Stimulated activated naive B cell treated with anti-CD40 and anti-IgM and Interleukin-4, amounts not matched to agents 10 μg/mL and 1 μg/mL and 100 μg/mL, for 72 hours (primary cell): ENCODE results near the gene PLA2G3.
"Not testable (repeated sequence)": the region's sequence is repeated elsewhere in the genome, so short reads cannot be mapped to it uniquely, and the experiment has no call there.

ENCODE experiments used
- ATAC-seq, 2 donors: fragments of 150-1000 bp; cut with Tn5 transposase; replicated peaks; 2 replicates each; pipeline ENCODE4 v1.10.0; 2021; ENCODE audit warnings: moderate library complexity in 1 of 2
- DNase-seq: peaks from one replicate; pipeline ENCODE4 v3.0.0; 2021
- H3K27ac Mint-ChIP-seq: one replicate; pipeline ENCODE4 v1.8.0; 2022; ENCODE audit warnings: mild to moderate bottlenecking, mixed read lengths
- H3K27me3 Mint-ChIP-seq, 2 donors: one replicate each; pipeline ENCODE4 v1.8.0; 2022; ENCODE audit warnings: mixed read lengths in 2 of 2
- H3K36me3 Mint-ChIP-seq, 2 donors: one replicate each; pipeline ENCODE4 v1.8.0; 2022; ENCODE audit warnings: mixed read lengths in 2 of 2, mild to moderate bottlenecking in 1 of 2
- H3K4me1 Mint-ChIP-seq, 2 donors: one replicate each; pipeline ENCODE4 v1.8.0; 2022; ENCODE audit warnings: mixed read lengths in 2 of 2, mild to moderate bottlenecking in 1 of 2
- H3K4me3 Mint-ChIP-seq, 2 donors: one replicate each; pipeline ENCODE4 v1.8.0; 2022; ENCODE audit warnings: mild to moderate bottlenecking in 2 of 2, mixed read lengths in 2 of 2, moderate library complexity in 1 of 2
- H3K9me3 Mint-ChIP-seq, 2 donors: one replicate each; pipeline ENCODE4 v1.8.0; 2022; ENCODE audit warnings: mixed read lengths in 2 of 2, mild to moderate bottlenecking in 1 of 2

The PLA2G3 gene, protein sequence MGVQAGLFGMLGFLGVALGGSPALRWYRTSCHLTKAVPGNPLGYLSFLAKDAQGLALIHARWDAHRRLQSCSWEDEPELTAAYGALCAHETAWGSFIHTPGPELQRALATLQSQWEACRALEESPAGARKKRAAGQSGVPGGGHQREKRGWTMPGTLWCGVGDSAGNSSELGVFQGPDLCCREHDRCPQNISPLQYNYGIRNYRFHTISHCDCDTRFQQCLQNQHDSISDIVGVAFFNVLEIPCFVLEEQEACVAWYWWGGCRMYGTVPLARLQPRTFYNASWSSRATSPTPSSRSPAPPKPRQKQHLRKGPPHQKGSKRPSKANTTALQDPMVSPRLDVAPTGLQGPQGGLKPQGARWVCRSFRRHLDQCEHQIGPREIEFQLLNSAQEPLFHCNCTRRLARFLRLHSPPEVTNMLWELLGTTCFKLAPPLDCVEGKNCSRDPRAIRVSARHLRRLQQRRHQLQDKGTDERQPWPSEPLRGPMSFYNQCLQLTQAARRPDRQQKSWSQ

GRCh38 chr22:31139866-31140716 lies at the start of gene PLA2G3:
TSS of gene PLA2G3 (minus strand) at chr22:31140508. CDS start at chr22:31140354, 154 bp downstream.
- Mint-ChIP-seq H3K9me3 (peaks cover 0 to 6% of the 10 kb centered on the region in 2 donors), H3K27ac (no peak within 1 kb of the TSS), H3K4me3 (no peak within 1 kb of the TSS), H3K36me3 (peaks cover 0 to 1% of the 10 kb centered on the region in 2 donors), H3K4me1 (no peaks in the 10 kb centered on the region), H3K27me3 (peaks cover 26 to 36% of the 10 kb centered on the region in 2 donors)
- ATAC-seq: no peak
- no peak for DNase-seq

DNA sequence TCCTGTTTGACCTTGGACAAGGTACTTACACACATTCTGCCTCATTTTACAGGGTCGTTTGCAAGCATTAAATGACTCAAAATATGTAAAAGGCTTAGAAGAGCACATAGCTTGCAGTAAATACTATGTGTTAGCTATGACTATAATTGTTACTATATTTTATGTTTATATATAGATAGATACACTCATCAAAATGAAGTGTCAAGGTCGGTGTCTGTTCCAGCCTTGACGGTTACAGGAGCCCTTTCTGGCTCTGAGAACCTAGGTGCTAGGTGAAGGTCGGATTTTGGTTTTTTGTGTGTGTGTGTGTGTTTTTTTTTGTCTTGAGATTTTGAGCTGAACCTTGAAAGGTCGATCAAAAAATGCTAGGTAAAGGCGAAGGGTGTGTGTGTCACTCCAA lies 47.3 kb upstream of the PLA2G3 start:
- Mint-ChIP-seq H3K4me1 (no peaks in the 10 kb centered on the region), H3K27ac (no peak overlapping the region), H3K36me3 (peaks cover 16 to 46% of the 10 kb centered on the region in 2 donors), H3K4me3 (no peak overlapping the region), H3K27me3 (no peaks in the 10 kb centered on the region), H3K9me3 (no peaks in the 10 kb centered on the region)
- DNase-seq (no peak), ATAC-seq (no peak)

GRCh38 chr22:31185056-31185455 lies 44.7 kb upstream of the PLA2G3 start:
- H3K4me1 Mint-ChIP-seq: no peaks in the 10 kb centered on the region
- no peak for ATAC-seq
- DNase-seq: no peak
- H3K27me3 Mint-ChIP-seq: no peaks in the 10 kb centered on the region
- H3K9me3 Mint-ChIP-seq: peaks cover 0 to 2% of the 10 kb centered on the region in 2 donors
- no peak overlapping the region for H3K4me3 Mint-ChIP-seq
- no peak overlapping the region for H3K27ac Mint-ChIP-seq
- peaks cover 22 to 46% of the 10 kb centered on the region in 2 donors for H3K36me3 Mint-ChIP-seq

- H3K27ac Mint-ChIP-seq: no peak overlapping the region
- no peaks in the 10 kb centered on the region for H3K27me3 Mint-ChIP-seq
- DNase-seq (no peak), ATAC-seq (no peak)
- H3K4me1 Mint-ChIP-seq: peaks cover 4% of the 10 kb centered on the region in 2 donors
- H3K9me3 Mint-ChIP-seq: peaks cover 0 to 2% of the 10 kb centered on the region in 2 donors
- no peak overlapping the region for H3K4me3 Mint-ChIP-seq
- peaks cover 22 to 50% of the 10 kb centered on the region in 2 donors for H3K36me3 Mint-ChIP-seq
These were observed 43.7 kb upstream of the PLA2G3 start for GRCh38 chr22:31184015-31184414.

DNA sequence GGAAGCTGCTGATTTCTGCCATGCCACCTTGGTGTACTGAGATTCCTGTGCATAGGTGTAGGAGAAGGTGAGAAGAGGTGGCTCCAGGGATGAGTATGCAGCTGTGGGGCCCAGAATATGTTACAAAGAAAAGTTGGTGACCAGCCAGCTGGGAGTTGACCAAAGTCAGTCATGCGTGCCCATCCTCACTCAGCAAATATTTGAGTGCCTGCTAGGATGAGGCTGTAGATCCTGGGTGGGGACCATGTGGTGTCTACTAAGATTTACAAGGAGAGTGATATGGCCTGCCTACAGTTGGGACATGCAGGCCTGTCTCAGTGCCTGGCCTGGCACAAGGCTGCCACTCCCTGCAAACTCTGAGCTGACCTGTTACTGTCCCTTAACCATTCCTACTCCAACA lies 39.0 kb upstream of the PLA2G3 start:
- DNase-seq (no peak), ATAC-seq (no peak)
- H3K4me1 Mint-ChIP-seq: peaks cover 9 to 15% of the 10 kb centered on the region in 2 donors
- H3K36me3 Mint-ChIP-seq: peaks cover 23 to 30% of the 10 kb centered on the region in 2 donors
- no peak overlapping the region for H3K4me3 Mint-ChIP-seq
- H3K9me3 Mint-ChIP-seq: peaks cover 0 to 2% of the 10 kb centered on the region in 2 donors
- no peaks in the 10 kb centered on the region for H3K27me3 Mint-ChIP-seq
- H3K27ac Mint-ChIP-seq: no peak overlapping the region

DNA sequence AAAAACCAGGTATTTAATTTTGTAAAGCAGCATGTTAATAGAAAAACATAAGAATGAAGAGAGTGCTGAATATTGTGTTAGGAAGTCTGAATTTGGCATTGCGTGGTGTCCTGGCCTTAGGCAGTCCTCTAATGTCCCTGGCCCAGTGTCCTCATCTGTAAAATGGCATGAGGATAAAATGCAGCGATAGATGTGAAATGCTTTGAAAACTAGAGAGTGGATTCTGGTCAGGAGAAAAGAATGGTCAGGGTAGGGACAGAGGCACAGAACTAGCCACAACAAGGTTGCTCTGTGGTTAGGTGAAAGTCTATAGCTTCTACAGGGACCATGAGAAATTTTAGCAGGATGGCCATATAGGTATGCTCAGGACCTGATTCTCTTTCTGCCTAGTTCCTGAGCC lies 38.6 kb upstream of the PLA2G3 start:
- H3K4me1 Mint-ChIP-seq: peaks cover 10 to 18% of the 10 kb centered on the region in 2 donors
- H3K4me3 Mint-ChIP-seq: no peak overlapping the region
- DNase-seq (no peak), ATAC-seq (no peak)
- H3K27ac Mint-ChIP-seq: no peak overlapping the region
- peaks cover 0 to 2% of the 10 kb centered on the region in 2 donors for H3K9me3 Mint-ChIP-seq
- no peaks in the 10 kb centered on the region for H3K27me3 Mint-ChIP-seq
- H3K36me3 Mint-ChIP-seq: peaks cover 19 to 30% of the 10 kb centered on the region in 2 donors

GRCh38 chr22:31177420-31178162 lies 37.3 kb upstream of the PLA2G3 start:
- DNase-seq (no peak), ATAC-seq (no peak)
- Mint-ChIP-seq H3K4me3 (no peak overlapping the region), H3K36me3 (peaks cover 18 to 35% of the 10 kb centered on the region in 2 donors), H3K27me3 (no peaks in the 10 kb centered on the region), H3K9me3 (peaks cover 0 to 2% of the 10 kb centered on the region in 2 donors), H3K4me1 (peaks cover 16 to 30% of the 10 kb centered on the region in 2 donors), H3K27ac (no peak overlapping the region)

DNA sequence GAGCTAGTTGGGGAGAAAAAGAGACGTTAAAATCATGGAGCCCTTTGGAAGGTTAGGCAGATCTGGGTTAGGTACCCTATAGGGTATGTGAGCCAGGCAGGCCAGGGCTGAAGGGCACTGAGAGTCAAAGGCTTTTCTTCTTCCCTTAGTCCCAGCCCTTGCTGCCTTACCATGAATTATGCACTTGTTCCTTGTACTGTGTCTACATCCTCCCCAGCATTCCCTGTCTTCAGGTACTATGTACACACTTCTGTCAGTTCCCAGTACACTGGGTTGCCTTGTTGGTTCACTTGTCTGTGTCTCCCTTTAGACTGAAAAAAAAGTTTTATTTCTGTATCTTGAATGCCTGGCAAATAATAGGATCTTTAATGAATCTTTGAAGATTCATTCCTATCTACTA lies 36.6 kb upstream of the PLA2G3 start:
- Mint-ChIP-seq H3K4me1 (peaks cover 16 to 30% of the 10 kb centered on the region in 2 donors), H3K4me3 (no peak overlapping the region), H3K9me3 (peaks cover 0 to 2% of the 10 kb centered on the region in 2 donors), H3K27me3 (no peaks in the 10 kb centered on the region), H3K36me3 (peaks cover 15 to 31% of the 10 kb centered on the region in 2 donors), H3K27ac (no peak overlapping the region)
- DNase-seq (no peak), ATAC-seq (no peak)

DNA sequence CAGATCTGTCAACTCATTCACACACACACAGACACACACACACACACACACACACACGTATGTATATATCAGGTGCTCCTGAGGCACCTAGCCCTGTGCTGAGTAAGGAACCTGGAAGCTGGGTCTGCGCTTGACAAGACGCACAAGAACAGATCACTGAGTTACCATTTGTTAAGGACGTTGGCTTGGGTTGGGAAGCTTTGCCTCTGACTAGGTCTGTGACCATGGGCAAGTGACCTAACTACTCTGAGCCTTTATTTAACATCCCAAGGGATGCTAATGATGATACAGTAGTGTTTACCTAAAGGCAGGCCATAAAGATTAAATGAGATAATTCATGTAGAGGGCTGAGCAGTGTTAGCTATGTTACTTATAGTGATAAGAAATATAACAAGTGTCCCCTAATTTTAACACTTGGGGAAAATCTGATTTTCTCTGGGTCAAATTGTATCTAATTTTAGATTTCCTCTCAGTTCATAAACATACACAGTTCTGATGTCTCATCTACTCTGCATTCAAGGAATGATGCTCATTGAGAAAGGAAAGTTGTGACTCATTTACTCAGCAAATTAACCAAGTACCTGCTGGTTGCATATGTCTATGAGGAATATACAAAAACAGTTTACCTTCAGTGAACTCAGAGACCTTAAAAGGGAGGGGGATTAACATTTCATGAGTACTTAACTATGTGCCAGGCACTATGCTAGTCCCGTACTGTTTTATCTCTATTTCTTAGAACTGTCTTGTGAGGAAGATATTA lies 33.3 kb upstream of the PLA2G3 start:
- no peak overlapping the region for H3K27ac Mint-ChIP-seq
- no peaks in the 10 kb centered on the region for H3K27me3 Mint-ChIP-seq
- no peak overlapping the region for H3K4me3 Mint-ChIP-seq
- DNase-seq (no peak), ATAC-seq (peak in 1 of 2 donors; percentile 65)
- H3K9me3 Mint-ChIP-seq: no peaks in the 10 kb centered on the region
- peaks cover 14 to 19% of the 10 kb centered on the region in 2 donors for H3K36me3 Mint-ChIP-seq
- peaks cover 13 to 29% of the 10 kb centered on the region in 2 donors for H3K4me1 Mint-ChIP-seq

GRCh38 chr22:31171734-31172133 lies 31.4 kb upstream of the PLA2G3 start:
- H3K4me3 Mint-ChIP-seq, H3K27me3 Mint-ChIP-seq, DNase-seq, H3K27ac Mint-ChIP-seq, ATAC-seq, H3K9me3 Mint-ChIP-seq: not testable (repeated sequence)
- H3K36me3 Mint-ChIP-seq: peaks cover 15 to 25% of the 10 kb centered on the region in 2 donors
- peaks cover 14 to 32% of the 10 kb centered on the region in 2 donors for H3K4me1 Mint-ChIP-seq

DNA sequence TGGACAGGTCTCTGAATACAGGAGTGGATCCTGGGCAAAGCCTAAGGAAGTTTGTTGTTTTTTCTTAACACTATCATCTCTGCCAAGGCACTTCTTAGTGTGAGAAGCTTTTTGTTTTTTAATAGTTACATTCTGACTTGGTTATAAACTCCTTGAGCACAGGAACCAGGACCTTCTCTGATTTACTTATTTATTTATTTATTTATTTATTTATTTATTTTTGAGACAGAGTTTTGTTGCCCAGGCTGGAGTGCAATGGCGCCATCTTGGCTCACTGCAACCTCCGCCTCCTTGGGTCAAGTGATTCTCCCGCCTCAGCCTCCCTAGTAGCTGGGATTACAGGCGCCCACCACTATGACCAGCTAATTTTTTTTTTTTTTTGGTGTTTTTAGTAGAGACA lies 30.7 kb upstream of the PLA2G3 start:
- Mint-ChIP-seq H3K9me3 (no peaks in the 10 kb centered on the region), H3K27ac (no peak overlapping the region), H3K27me3 (no peaks in the 10 kb centered on the region), H3K4me1 (peaks cover 17 to 40% of the 10 kb centered on the region in 2 donors), H3K4me3 (no peak overlapping the region), H3K36me3 (peaks cover 17 to 32% of the 10 kb centered on the region in 2 donors)
- no peak for ATAC-seq
- no peak for DNase-seq

GRCh38 chr22:31162015-31162765 lies 21.9 kb upstream of the PLA2G3 start:
- H3K9me3 Mint-ChIP-seq: no peaks in the 10 kb centered on the region
- H3K4me1 Mint-ChIP-seq: peaks cover 23 to 38% of the 10 kb centered on the region in 2 donors
- no peak overlapping the region for H3K27ac Mint-ChIP-seq
- H3K4me3 Mint-ChIP-seq: no peak overlapping the region
- no peaks in the 10 kb centered on the region for H3K27me3 Mint-ChIP-seq
- DNase-seq (no peak), ATAC-seq (no peak)
- peaks cover 18 to 20% of the 10 kb centered on the region in 2 donors for H3K36me3 Mint-ChIP-seq

DNA sequence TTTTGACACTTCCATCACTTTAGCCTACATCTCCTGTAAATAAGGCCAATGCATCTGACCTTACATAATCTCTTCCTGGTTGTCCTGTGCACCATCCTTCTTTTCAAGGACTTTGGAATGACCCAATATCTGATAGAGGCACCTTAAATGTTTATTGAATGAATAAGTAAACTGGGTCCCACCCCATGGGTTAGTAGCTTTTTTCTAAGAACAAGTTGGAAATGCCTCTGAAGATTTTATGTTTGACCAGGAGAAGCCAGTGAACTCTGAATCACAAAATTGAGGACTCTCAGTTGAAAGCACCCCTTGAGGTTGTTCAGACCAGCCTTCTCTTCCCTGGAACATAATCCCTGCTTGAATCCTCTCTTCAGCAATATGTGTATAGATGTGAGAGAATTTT lies 21.1 kb upstream of the PLA2G3 start:
- no peaks in the 10 kb centered on the region for H3K27me3 Mint-ChIP-seq
- H3K27ac Mint-ChIP-seq: peak overlapping the region; percentile 14
- ATAC-seq: no peak
- H3K36me3 Mint-ChIP-seq: peaks cover 13 to 16% of the 10 kb centered on the region in 2 donors
- peaks cover 22 to 34% of the 10 kb centered on the region in 2 donors for H3K4me1 Mint-ChIP-seq
- peak overlapping the region; percentile 19 to 97 for H3K4me3 Mint-ChIP-seq
- no peaks in the 10 kb centered on the region for H3K9me3 Mint-ChIP-seq
- no peak for DNase-seq
